Measurements from ENCODE around the gene TAB2. TPM values are rescaled to one million over a fixed set of nuclear protein-coding genes. Genes with fewer than 3 reads are reported as not detected.

Gene TAB2
- total and polyA plus RNA-seq, 9 of the 15 experiments (the other 6 are each of a cell fraction or from before 2014, with no cell fraction given) = 9.1 to 38.3 (median 18.6) TPM

GRCh38 chr6:149405823-149406765 is 88.6 kb downstream of the TAB2 start:
- in situ Hi-C loops (cut with MboI) (no loop called here), intact Hi-C loops (cut with micrococcal nuclease) (loop anchor here (5.0 kb wide), 1 partner anchor 89 kb away; the partner anchor contains the start of gene TAB2)
- Histone ChIP-seq H3K27me3 (ENCODE audit: control insufficient read depth in 2 of 2, insufficient read depth in 2 of 2, low read length in 2 of 2) (no peaks in the 10 kb centered on the region), H3K4me3 (no peak overlapping the region), H3K79me2 (ENCODE audit: control insufficient read depth, insufficient read depth, low read length) (no peaks in the 10 kb centered on the region), H3K9ac (ENCODE audit: insufficient read depth in 1 of 2, low read depth in 2 of 2, low read length in 2 of 2) (no peak overlapping the region), H4K20me1 (replicated peaks; ENCODE audit: control insufficient read depth, insufficient read depth, low read length) (no peaks in the 10 kb centered on the region), H3K36me3 (ENCODE audit: control insufficient read depth, insufficient read depth, low read length) (peaks cover 29% of the 10 kb centered on the region; the same call in 2 of the 3 replicates), H2AFZ (ENCODE audit: low read depth, low read length) (no peak overlapping the region), H3K9me1 (ENCODE audit: control insufficient read depth, insufficient read depth, low read length) (no peaks in the 10 kb centered on the region), H3K4me2 (ENCODE audit: insufficient read depth, low read length) (no peak overlapping the region), H3K9me3 (replicated peaks; ENCODE audit: control insufficient read depth, insufficient read depth, low read depth, low read length) (no peaks in the 10 kb centered on the region), H3K4me1 (replicated peaks in 1 of 2; ENCODE audit: control insufficient read depth in 2 of 2, insufficient read depth in 2 of 2, low read length in 2 of 2) (no peaks in the 10 kb centered on the region), H3K27ac (ENCODE audit: extremely low read depth, low read depth, low read length) (peak overlapping the region; percentile 30; the same call in 2 of the 3 replicates)
- no peak for DNase-seq (ENCODE audit: extremely low read depth in 1 of 4, low spot score in 3 of 4)
- 65% methylated on average over 5 of the region's 5 CpGs for WGBS (ENCODE audit: insufficient coverage, low coverage, missing lambda C conversion rate)
- no TSS peak for BruUV-seq (replicated peaks)
- no peak for FAIRE-seq
- ChIA-PET CTCF (ENCODE audit: low intra/inter-chr PET ratio) (no interaction called here), POLR2A (interaction anchor here (0.5 to 2.8 kb wide), 3 partner anchors 10 to 74 kb away, joined by 3 to 9 read pairs (median 3); no protein-coding TSS in a partner anchor)
- ATAC-seq = peak; percentile 76
- TF ChIP-seq ZBTB12 (CRISPR knock-in tag; IDR thresholded peaks at IDR 0.05) (no peak), ZNF592 (IDR thresholded peaks at IDR 0.05) (peak; percentile 90), ZNF316 (IDR thresholded peaks at IDR 0.05) (0 out of 2 replicates have a peak, but pooled peaks have one; percentile 12), MXI1 (IDR thresholded peaks at IDR 0.05; ENCODE audit: low read depth, low read length) (no peak), BRD4 (IDR thresholded peaks at IDR 0.05) (no peak), PYGO2 (tag; IDR thresholded peaks at IDR 0.05) (no peak), TEAD2 (tag; IDR thresholded peaks at IDR 0.05) (no peak), CSDE1 (IDR thresholded peaks at IDR 0.05) (no peak), POLR2H (tag; IDR thresholded peaks at IDR 0.05; ENCODE audit: low read depth) (peak; percentile 73), MEIS2 (IDR thresholded peaks at IDR 0.05; ENCODE audit: partially characterized antibody) (peak; percentile 15), ZNF589 (CRISPR knock-in tag; IDR thresholded peaks at IDR 0.05; ENCODE audit: low read depth) (peak; percentile 75; the same call in 1 of the 2 replicates)
- TF ChIP-seq, protein P1, sequence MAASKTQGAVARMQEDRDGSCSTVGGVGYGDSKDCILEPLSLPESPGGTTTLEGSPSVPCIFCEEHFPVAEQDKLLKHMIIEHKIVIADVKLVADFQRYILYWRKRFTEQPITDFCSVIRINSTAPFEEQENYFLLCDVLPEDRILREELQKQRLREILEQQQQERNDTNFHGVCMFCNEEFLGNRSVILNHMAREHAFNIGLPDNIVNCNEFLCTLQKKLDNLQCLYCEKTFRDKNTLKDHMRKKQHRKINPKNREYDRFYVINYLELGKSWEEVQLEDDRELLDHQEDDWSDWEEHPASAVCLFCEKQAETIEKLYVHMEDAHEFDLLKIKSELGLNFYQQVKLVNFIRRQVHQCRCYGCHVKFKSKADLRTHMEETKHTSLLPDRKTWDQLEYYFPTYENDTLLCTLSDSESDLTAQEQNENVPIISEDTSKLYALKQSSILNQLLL (CRISPR knock-in tag; IDR thresholded peaks at IDR 0.05; ENCODE audit: borderline replicate concordance) = no peak
